HepG2 (cell line): ENCODE results near the gene ZNF777. TPM values are rescaled to one million over a fixed set of nuclear protein-coding genes. Genes with fewer than 3 reads are reported as not detected.
A peak's percentile ranks its signal among the peaks of the same experiment; 100 is the strongest.

ENCODE experiments used
- ATAC-seq: fragments of 200-7000 bp; cut with Tn5 transposase; 3 replicates; pipeline ENCODE4 v1.9.1; 2020; ENCODE audit warnings: mild to moderate bottlenecking, moderate library complexity
- BruUV-seq: library from RNA; stranded (reverse); fragments of 400-500 nt; replicated peaks from 2 replicates; lab custom pipeline; 2021; lab: Mats Ljungman, UMichigan
- CTCF ChIA-PET: fragments of 300-600 bp; formaldehyde crosslinking; extraction: SDS; loops from one replicate; lab custom pipeline; 2021; ENCODE audit warnings: low total read pairs, inconsistent platforms, low intra/inter-chr PET ratio; lab: Yijun Ruan, JAX
- POLR2A ChIA-PET: fragments of 350-600 bp; sonication (Branson Sonifier 250); formaldehyde crosslinking; loops from one replicate; lab custom pipeline; 2020; ENCODE audit warnings: antibody characterized with exemption, inconsistent platforms; lab: Yijun Ruan, JAX
- DNase-seq: peaks from one replicate; pipeline ENCODE4 v3.0.0-alpha.2; 2015; ENCODE audit warnings: low spot score
- FAIRE-seq: peaks from 3 replicates; lab custom pipeline; 2011; peaks lifted over from hg19 to GRCh38; lab: Jason Lieb, UNC
- H2AFZ ChIP-seq: one replicate; pipeline ENCODE4 v1.6.1; 2011; ENCODE audit warnings: low read length, inconsistent platforms
- H3K27ac ChIP-seq: fragments of 300-600 bp; 3 replicates; pipeline ENCODE4 v1.8.0; 2011; ENCODE audit warnings: mixed run types, mild to moderate bottlenecking, mixed read lengths, low read length, inconsistent platforms; ENCODE audit not compliant: insufficient read depth; ENCODE audit errors: extremely low read length
- H3K27me3 ChIP-seq, 2 experiments: fragments of 200-600 bp in 1 of 2; 2 replicates in 1 of 2; 3 replicates in 1 of 2; pipeline versions ENCODE4 v1.6.0 to v1.8.0; 2011; ENCODE audit warnings: low read length in 2 of 2, mild to moderate bottlenecking in 2 of 2, moderate library complexity in 2 of 2, inconsistent platforms in 1 of 2; ENCODE audit not compliant: insufficient read depth in 2 of 2, control insufficient read depth in 1 of 2
- H3K36me3 ChIP-seq, 2 experiments: fragments of 200-600 bp in 1 of 2; replicated peaks in 1 of 2; 2 replicates in 1 of 2; 3 replicates in 1 of 2; pipeline versions ENCODE4 v1.5.1 to v1.8.0; 2011; ENCODE audit warnings: low read length in 2 of 2, inconsistent platforms in 1 of 2; ENCODE audit not compliant: insufficient read depth in 2 of 2, control insufficient read depth in 1 of 2
- H3K4me1 ChIP-seq: 2 replicates; pipeline ENCODE4 v1.5.1; 2012; ENCODE audit warnings: low read length, inconsistent platforms; ENCODE audit not compliant: insufficient read depth
- H3K4me2 ChIP-seq: 2 replicates; pipeline ENCODE4 v1.6.0; 2011; ENCODE audit warnings: low read depth, low read length, inconsistent platforms
- H3K4me3 ChIP-seq, 3 experiments: fragments of 200-600 bp in 1 of 3; sonication (generic), shearing (Covaris generic) in 1 of 3; replicated peaks in 1 of 3; 2 replicates each; pipeline ENCODE4 v1.5.1; 2011 to 2016; ENCODE audit warnings: low read length in 3 of 3, inconsistent platforms in 2 of 3, low read depth in 2 of 3, mild to moderate bottlenecking in 2 of 3, control low read depth in 1 of 3, mixed read lengths in 1 of 3; ENCODE audit not compliant: insufficient read depth in 1 of 3
- H3K79me2 ChIP-seq: one replicate; pipeline ENCODE4 v1.6.1; 2011; ENCODE audit warnings: low read length, inconsistent platforms; ENCODE audit not compliant: insufficient read depth
- H3K9ac ChIP-seq: 2 replicates; pipeline ENCODE4 v1.6.0; 2011; ENCODE audit warnings: mild to moderate bottlenecking, low read depth, low read length, inconsistent platforms; ENCODE audit not compliant: insufficient read depth
- H3K9me3 ChIP-seq: 2 replicates; pipeline ENCODE4 v1.5.1; 2012; ENCODE audit warnings: mild to moderate bottlenecking, low read length
- H4K20me1 ChIP-seq: 2 replicates; pipeline ENCODE4 v1.6.0; 2011; ENCODE audit warnings: inconsistent platforms, mild to moderate bottlenecking, low read length, moderate library complexity; ENCODE audit not compliant: insufficient read depth
- GATAD1 ChIP-seq: IDR thresholded peaks from 2 replicates; pipeline ENCODE4 v1.6.1; 2016; ENCODE audit warnings: missing genetic modification reagents, missing compliant biosample characterization
- ZMAT3 ChIP-seq: sonication (generic); formaldehyde crosslinking; conservative IDR thresholded peaks from 2 replicates; pipeline ENCODE4 v1.7.0; 2021; ENCODE audit warnings: missing genetic modification reagents
- WGBS: methylation state at CpG from one replicate; pipeline ENCODE4 v1.1.6; 2017; ENCODE audit warnings: low lambda C conversion rate; 5-methylcytosine and 5-hydroxymethylcytosine counted together
- in situ Hi-C: cut with HindIII; loops from 2 replicates; pipeline ENCODE4 v1.10.0; 2017; ENCODE audit warnings: low pct_unique_long_range_greater_than_20kb; ENCODE audit not compliant: extremely low pct_ligation_motif_present
- intact Hi-C: fragments of 100-400 bp; cut with micrococcal nuclease; formaldehyde crosslinking; loops from one replicate; pipeline ENCODE4 v1.10.0; 2022; ENCODE audit not compliant: unreplicated experiment
- polyA plus RNA-seq, 8 experiments: library from polyadenylated mRNA; depleted of rRNA in 3 of 8; stranded (reverse) in 7 of 8; unstranded in 1 of 8; fragments of >200 nt; fragmentation: Illumina TruSeq in 4 of 8; extraction: Trizol in 4 of 8; gene quantifications; 2 replicates each; pipeline versions ENCODE4 v1.2.1 to v1.2.3, GENCODE V29; 2011 to 2016; ENCODE audit warnings: low read depth in 4 of 8, missing spikeins in 1 of 8, mixed read lengths in 1 of 8; ENCODE audit not compliant: insufficient read depth in 1 of 8
- total RNA-seq, 5 experiments: library from RNA; depleted of rRNA; stranded (reverse); fragments of >200 nt; fragmentation: Illumina TruSeq; extraction: Trizol; gene quantifications; 2 replicates each; pipeline ENCODE4 v1.2.3, GENCODE V29; 2016; ENCODE audit warnings: low read depth in 1 of 5
- TF ChIP-seq, protein P1 (sequence below): sonication (generic); formaldehyde crosslinking; IDR thresholded peaks from 2 replicates; pipeline ENCODE4 v1.4.0; 2020; ENCODE audit warnings: missing genetic modification reagents
- TF ChIP-seq, protein P2 (sequence below): sonication (generic); formaldehyde crosslinking; IDR thresholded peaks from 2 replicates; pipeline ENCODE4 v1.4.0; 2020; ENCODE audit warnings: missing genetic modification reagents
- TF ChIP-seq, protein P3 (sequence below): sonication (generic); formaldehyde crosslinking; IDR thresholded peaks from 2 replicates; pipeline ENCODE4 v1.4.0; 2020; ENCODE audit warnings: missing genetic modification reagents

Gene ZNF777
- total and polyA plus RNA-seq, 2 of the 13 experiments (the other 11 are each of a cell fraction or from before 2014, with no cell fraction given), result 3.8 to 6.0 TPM

DNA sequence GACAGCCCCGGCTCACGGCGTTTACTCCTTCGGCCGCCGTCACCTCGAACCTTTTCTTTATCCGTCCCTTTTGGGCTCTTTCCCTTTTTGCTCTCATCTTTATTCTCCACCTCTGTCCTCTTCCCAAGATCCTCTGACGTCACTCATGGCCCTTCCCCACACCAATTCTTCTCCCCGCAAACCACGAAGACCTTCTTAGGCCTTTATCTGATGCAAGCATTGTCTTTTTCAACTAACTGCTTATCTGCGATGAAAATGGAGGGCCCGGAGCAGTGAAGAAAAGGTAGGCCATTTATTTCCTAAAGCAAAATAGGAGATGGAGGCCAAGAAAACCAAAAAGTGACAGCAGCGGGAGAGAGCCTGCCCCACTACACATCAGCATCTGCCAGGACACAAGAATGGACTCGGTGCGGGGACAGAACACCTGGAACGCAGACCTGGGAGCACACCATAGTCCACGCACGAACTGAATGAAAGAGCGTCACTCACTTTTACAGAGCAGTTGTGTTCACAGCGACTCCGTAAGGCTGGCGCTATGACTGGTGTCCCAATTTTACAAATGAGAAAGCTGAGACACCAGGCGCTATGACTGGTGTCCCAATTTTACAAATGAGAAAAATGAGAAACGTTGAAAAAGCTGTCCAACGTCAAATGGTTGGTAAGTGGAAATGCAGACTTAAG lies 45.3 kb downstream of the ZNF777 start (continued):
- TF ChIP-seq, protein P1, sequence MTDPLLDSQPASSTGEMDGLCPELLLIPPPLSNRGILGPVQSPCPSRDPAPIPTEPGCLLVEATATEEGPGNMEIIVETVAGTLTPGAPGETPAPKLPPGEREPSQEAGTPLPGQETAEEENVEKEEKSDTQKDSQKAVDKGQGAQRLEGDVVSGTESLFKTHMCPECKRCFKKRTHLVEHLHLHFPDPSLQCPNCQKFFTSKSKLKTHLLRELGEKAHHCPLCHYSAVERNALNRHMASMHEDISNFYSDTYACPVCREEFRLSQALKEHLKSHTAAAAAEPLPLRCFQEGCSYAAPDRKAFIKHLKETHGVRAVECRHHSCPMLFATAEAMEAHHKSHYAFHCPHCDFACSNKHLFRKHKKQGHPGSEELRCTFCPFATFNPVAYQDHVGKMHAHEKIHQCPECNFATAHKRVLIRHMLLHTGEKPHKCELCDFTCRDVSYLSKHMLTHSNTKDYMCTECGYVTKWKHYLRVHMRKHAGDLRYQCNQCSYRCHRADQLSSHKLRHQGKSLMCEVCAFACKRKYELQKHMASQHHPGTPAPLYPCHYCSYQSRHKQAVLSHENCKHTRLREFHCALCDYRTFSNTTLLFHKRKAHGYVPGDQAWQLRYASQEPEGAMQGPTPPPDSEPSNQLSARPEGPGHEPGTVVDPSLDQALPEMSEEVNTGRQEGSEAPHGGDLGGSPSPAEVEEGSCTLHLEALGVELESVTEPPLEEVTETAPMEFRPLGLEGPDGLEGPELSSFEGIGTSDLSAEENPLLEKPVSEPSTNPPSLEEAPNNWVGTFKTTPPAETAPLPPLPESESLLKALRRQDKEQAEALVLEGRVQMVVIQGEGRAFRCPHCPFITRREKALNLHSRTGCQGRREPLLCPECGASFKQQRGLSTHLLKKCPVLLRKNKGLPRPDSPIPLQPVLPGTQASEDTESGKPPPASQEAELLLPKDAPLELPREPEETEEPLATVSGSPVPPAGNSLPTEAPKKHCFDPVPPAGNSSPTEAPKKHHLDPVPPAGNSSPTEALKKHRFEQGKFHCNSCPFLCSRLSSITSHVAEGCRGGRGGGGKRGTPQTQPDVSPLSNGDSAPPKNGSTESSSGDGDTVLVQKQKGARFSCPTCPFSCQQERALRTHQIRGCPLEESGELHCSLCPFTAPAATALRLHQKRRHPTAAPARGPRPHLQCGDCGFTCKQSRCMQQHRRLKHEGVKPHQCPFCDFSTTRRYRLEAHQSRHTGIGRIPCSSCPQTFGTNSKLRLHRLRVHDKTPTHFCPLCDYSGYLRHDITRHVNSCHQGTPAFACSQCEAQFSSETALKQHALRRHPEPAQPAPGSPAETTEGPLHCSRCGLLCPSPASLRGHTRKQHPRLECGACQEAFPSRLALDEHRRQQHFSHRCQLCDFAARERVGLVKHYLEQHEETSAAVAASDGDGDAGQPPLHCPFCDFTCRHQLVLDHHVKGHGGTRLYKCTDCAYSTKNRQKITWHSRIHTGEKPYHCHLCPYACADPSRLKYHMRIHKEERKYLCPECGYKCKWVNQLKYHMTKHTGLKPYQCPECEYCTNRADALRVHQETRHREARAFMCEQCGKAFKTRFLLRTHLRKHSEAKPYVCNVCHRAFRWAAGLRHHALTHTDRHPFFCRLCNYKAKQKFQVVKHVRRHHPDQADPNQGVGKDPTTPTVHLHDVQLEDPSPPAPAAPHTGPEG (CRISPR knock-in tag), result no peak
- TF ChIP-seq, protein P2, sequence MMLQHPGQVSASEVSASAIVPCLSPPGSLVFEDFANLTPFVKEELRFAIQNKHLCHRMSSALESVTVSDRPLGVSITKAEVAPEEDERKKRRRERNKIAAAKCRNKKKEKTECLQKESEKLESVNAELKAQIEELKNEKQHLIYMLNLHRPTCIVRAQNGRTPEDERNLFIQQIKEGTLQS (CRISPR knock-in tag), result no peak

DNA sequence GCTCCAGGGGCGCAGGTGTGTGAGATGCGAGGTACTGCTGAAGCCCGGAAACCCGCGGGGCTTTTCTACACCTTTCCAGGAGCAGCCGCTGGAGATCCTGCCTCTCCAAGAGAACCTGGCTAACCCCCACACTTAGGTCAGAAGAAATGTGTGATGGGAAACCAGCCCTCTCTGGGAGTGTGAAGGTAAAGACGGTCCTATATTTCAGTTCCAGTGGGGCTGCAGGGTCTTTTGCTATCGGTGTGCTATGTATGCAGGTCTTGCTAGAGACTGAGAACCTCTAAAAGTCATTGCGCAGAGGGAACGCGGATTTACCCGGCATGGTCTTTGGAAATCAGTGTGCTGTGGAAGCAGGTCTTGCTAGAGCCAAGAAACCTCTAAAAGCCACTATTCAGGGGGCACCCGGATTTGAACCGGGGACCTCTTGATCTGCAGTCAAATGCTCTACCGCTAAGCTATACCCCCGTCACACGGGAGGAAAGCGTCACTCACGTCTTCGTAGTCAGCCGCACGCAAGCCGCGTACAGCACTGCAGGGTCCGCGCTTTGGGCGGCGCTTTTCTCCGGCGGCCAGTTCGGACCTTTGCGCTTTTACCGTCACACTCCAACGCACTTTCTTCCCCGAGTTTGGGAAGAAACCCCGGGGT lies 46.0 kb downstream of the ZNF777 start:
- no peak overlapping the region for H3K4me3 ChIP-seq
- TF ChIP-seq GATAD1 (no peak), ZMAT3 (CRISPR knock-in tag) (no peak)
- TF ChIP-seq, protein P3, sequence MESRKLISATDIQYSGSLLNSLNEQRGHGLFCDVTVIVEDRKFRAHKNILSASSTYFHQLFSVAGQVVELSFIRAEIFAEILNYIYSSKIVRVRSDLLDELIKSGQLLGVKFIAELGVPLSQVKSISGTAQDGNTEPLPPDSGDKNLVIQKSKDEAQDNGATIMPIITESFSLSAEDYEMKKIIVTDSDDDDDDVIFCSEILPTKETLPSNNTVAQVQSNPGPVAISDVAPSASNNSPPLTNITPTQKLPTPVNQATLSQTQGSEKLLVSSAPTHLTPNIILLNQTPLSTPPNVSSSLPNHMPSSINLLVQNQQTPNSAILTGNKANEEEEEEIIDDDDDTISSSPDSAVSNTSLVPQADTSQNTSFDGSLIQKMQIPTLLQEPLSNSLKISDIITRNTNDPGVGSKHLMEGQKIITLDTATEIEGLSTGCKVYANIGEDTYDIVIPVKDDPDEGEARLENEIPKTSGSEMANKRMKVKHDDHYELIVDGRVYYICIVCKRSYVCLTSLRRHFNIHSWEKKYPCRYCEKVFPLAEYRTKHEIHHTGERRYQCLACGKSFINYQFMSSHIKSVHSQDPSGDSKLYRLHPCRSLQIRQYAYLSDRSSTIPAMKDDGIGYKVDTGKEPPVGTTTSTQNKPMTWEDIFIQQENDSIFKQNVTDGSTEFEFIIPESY (CRISPR knock-in tag), result 0 out of 2 replicates have a peak, but pooled peaks have one; percentile 15
- no peaks in the 10 kb centered on the region for H4K20me1 ChIP-seq
- no peak for DNase-seq
- H3K27ac ChIP-seq, result no peak overlapping the region
- FAIRE-seq, result no peak
- H3K27me3 ChIP-seq, result peaks cover 0 to 5% of the 10 kb centered on the region in 2 experiments; a peak in 2 of 5 replicates
- H3K4me2 ChIP-seq, result no peak overlapping the region
- CTCF ChIA-PET, result no interaction called here
- 72% methylated on average over 36 of the region's 36 CpGs for WGBS
- in situ Hi-C loops (no loop called here), intact Hi-C loops (no loop called here)
- H3K4me1 ChIP-seq, result peaks cover 26% of the 10 kb centered on the region; the same call in 1 of the 2 replicates
- no peaks in the 10 kb centered on the region for H3K36me3 ChIP-seq
- H2AFZ ChIP-seq, result no peak overlapping the region
- no TSS peak for BruUV-seq
- H3K9me3 ChIP-seq, result no peaks in the 10 kb centered on the region
- POLR2A ChIA-PET, result no interaction called here
- H3K79me2 ChIP-seq, result no peaks in the 10 kb centered on the region
- ATAC-seq, result no peak
- no peak overlapping the region for H3K9ac ChIP-seq
